Measurements from ENCODE around the gene SARDH. TPM values are rescaled to one million over a fixed set of nuclear protein-coding genes. Genes with fewer than 3 reads are reported as not detected.

The SARDH gene
- total and polyA plus RNA-seq, 2 of the 13 experiments (the other 11 are each of a cell fraction or from before 2014, with no cell fraction given) = 11.6 to 34.9 TPM

- FAIRE-seq (no peak), DNase-seq (ENCODE audit: low spot score) (no peak), ATAC-seq (no peak)
- no peaks in the 10 kb centered on the region for H4K20me1 ChIP-seq (ENCODE audit: insufficient read depth, low read length)
- H3K27ac ChIP-seq (ENCODE audit: extremely low read length, insufficient read depth, low read length) = no peak overlapping the region
- no peak for TF ChIP-seq ELF1 (CRISPR knock-in tag; IDR thresholded peaks at IDR 0.05)
- ChIA-PET POLR2A (no interaction called here), CTCF (ENCODE audit: low intra/inter-chr PET ratio, low total read pairs) (no interaction called here)
- H3K4me3 ChIP-seq (replicated peaks in 1 of 3; ENCODE audit: insufficient read depth in 1 of 3, low read depth in 2 of 3, low read length in 3 of 3) = no peak overlapping the region
- no peaks in the 10 kb centered on the region for H3K79me2 ChIP-seq (ENCODE audit: insufficient read depth, low read length)
- no peaks in the 10 kb centered on the region for H3K4me1 ChIP-seq (ENCODE audit: insufficient read depth, low read length)
- H3K27me3 ChIP-seq (ENCODE audit: control insufficient read depth in 1 of 2, insufficient read depth in 2 of 2, low read length in 2 of 2) = no peaks in the 10 kb centered on the region
- no peak overlapping the region for H3K4me2 ChIP-seq (ENCODE audit: low read depth, low read length)
- WGBS (ENCODE audit: low lambda C conversion rate) = 94% methylated on average over 17 of the region's 39 CpGs
- intact Hi-C loops (cut with micrococcal nuclease; ENCODE audit: unreplicated experiment) (no loop called here), in situ Hi-C loops (cut with HindIII; ENCODE audit: extremely low pct_ligation_motif_present, low pct_unique_long_range_greater_than_20kb) (no loop called here)
- no TSS peak for BruUV-seq (replicated peaks)
- H3K36me3 ChIP-seq (replicated peaks in 1 of 2; ENCODE audit: control insufficient read depth in 1 of 2, insufficient read depth in 2 of 2, low read length in 2 of 2) = peaks cover 4 to 9% of the 10 kb centered on the region in 2 experiments; a peak in 2 of 5 replicates
- no peak overlapping the region for H2AFZ ChIP-seq (ENCODE audit: low read length)
- H3K9ac ChIP-seq (ENCODE audit: insufficient read depth, low read depth, low read length) = no peak overlapping the region
- no peaks in the 10 kb centered on the region for H3K9me3 ChIP-seq (ENCODE audit: low read length)
Observed at GRCh38 chr9:133701981-133702797, 36.0 kb downstream of the SARDH start.

- Histone ChIP-seq H3K4me2 (ENCODE audit: low read depth, low read length) (no peak overlapping the region), H3K79me2 (ENCODE audit: insufficient read depth, low read length) (no peaks in the 10 kb centered on the region), H3K4me3 (replicated peaks in 1 of 3; ENCODE audit: insufficient read depth in 1 of 3, low read depth in 2 of 3, low read length in 3 of 3) (no peak overlapping the region), H4K20me1 (ENCODE audit: insufficient read depth, low read length) (no peaks in the 10 kb centered on the region), H3K36me3 (replicated peaks in 1 of 2; ENCODE audit: control insufficient read depth in 1 of 2, insufficient read depth in 2 of 2, low read length in 2 of 2) (peaks cover 4 to 12% of the 10 kb centered on the region in 2 experiments; a peak in 2 of 5 replicates), H3K9me3 (ENCODE audit: low read length) (no peaks in the 10 kb centered on the region), H3K4me1 (ENCODE audit: insufficient read depth, low read length) (no peaks in the 10 kb centered on the region), H3K27me3 (ENCODE audit: control insufficient read depth in 1 of 2, insufficient read depth in 2 of 2, low read length in 2 of 2) (no peaks in the 10 kb centered on the region), H2AFZ (ENCODE audit: low read length) (no peak overlapping the region), H3K27ac (ENCODE audit: extremely low read length, insufficient read depth, low read length) (no peak overlapping the region), H3K9ac (ENCODE audit: insufficient read depth, low read depth, low read length) (no peak overlapping the region)
- DNase-seq (ENCODE audit: low spot score) (no peak), FAIRE-seq (no peak), ATAC-seq (no peak)
- no TSS peak for BruUV-seq (replicated peaks)
- ChIA-PET CTCF (ENCODE audit: low intra/inter-chr PET ratio, low total read pairs) (no interaction called here), POLR2A (no interaction called here)
- 94% methylated on average over 26 of the region's 33 CpGs for WGBS (ENCODE audit: low lambda C conversion rate)
- in situ Hi-C loops (cut with HindIII; ENCODE audit: extremely low pct_ligation_motif_present, low pct_unique_long_range_greater_than_20kb) (no loop called here), intact Hi-C loops (cut with micrococcal nuclease; ENCODE audit: unreplicated experiment) (no loop called here)
- TF ChIP-seq HNRNPUL1 (IDR thresholded peaks at IDR 0.05; ENCODE audit: low read depth, low read length) (no peak), ZBTB3 (CRISPR knock-in tag; IDR thresholded peaks at IDR 0.05; ENCODE audit: borderline replicate concordance, low read depth) (no peak), XRCC5 (optimal IDR thresholded peaks at IDR 0.05; ENCODE audit: low read length) (no peak), RNF219 (CRISPR knock-in tag; IDR thresholded peaks at IDR 0.05) (no peak), RERE (CRISPR knock-in tag; IDR thresholded peaks at IDR 0.05; ENCODE audit: low read depth) (no peak), SRY (CRISPR knock-in tag; IDR thresholded peaks at IDR 0.05) (no peak), ELF3 (CRISPR knock-in tag; IDR thresholded peaks at IDR 0.05) (no peak), IKZF4 (CRISPR knock-in tag; IDR thresholded peaks at IDR 0.05; ENCODE audit: borderline replicate concordance, low read depth, not compliant biosample characterization) (no peak)
Observed at GRCh38 chr9:133701321-133701980, 36.7 kb downstream of the SARDH start.
